Left lung (tissue), 10 donors: ENCODE measurements around the gene CHFR. TPM values are rescaled to one million over a fixed set of nuclear protein-coding genes. Genes with fewer than 3 reads are reported as not detected.
"Not testable (repeated sequence)": the region's sequence is repeated elsewhere in the genome, so short reads cannot be mapped to it uniquely, and the experiment has no call there.

Experiments
- ATAC-seq: fragments of 200-7000 bp; cut with Tn5 transposase; one replicate; pipeline ENCODE4 v1.9.1; 2020; ENCODE audit warnings: moderate library complexity
- DNase-seq, 4 donors: peaks; one replicate each; pipeline ENCODE4 v3.0.0-alpha.2; 2013 to 2020
- H3K27ac ChIP-seq, 2 donors: fragments of 200-600 bp; sonication (generic) in 1 of 2; one replicate each; pipeline versions ENCODE4 v1.5.0 to v1.8.0; 2020 to 2021
- H3K27me3 ChIP-seq, 2 donors: fragments of 200-600 bp; sonication (generic) in 1 of 2; one replicate each; pipeline versions ENCODE4 v1.5.0 to v1.8.0; 2020 to 2021
- H3K36me3 ChIP-seq, 2 donors: fragments of 200-600 bp; sonication (generic) in 1 of 2; one replicate each; pipeline versions ENCODE4 v1.5.0 to v1.8.0; 2020 to 2021
- H3K4me1 ChIP-seq, 2 donors: fragments of 200-600 bp; one replicate each; pipeline ENCODE4 v1.8.0; 2021
- H3K4me3 ChIP-seq, 2 donors: fragments of 200-600 bp; sonication (generic) in 1 of 2; one replicate each; pipeline versions ENCODE4 v1.5.0 to v1.8.0; 2020 to 2021; ENCODE audit warnings: mild to moderate bottlenecking in 1 of 2
- H3K9me3 ChIP-seq, 2 donors: fragments of 200-600 bp; sonication (generic) in 1 of 2; one replicate each; pipeline versions ENCODE4 v1.5.0 to v1.8.0; 2020 to 2021
- CTCF ChIP-seq, 2 donors: fragments of 200-600 bp; sonication (generic) in 1 of 2; IDR thresholded peaks; one replicate each; pipeline versions ENCODE4 v1.5.0 to v1.8.0; 2021; ENCODE audit warnings: antibody characterized with exemption in 2 of 2
- intact Hi-C, 2 donors: fragments of 100-400 bp; cut with DNase I; formaldehyde crosslinking; loops; one replicate each; pipeline versions ENCODE4 v1.11.2 to v1.14.2; 2022
- polyA plus RNA-seq, 6 donors: library from polyadenylated mRNA; unstranded; fragments of 120-200 nt; gene quantifications; one replicate each; pipeline ENCODE4 v1.2.1, GENCODE V29; 2013; ENCODE audit not compliant: insufficient read length in 6 of 6
- total RNA-seq, 2 donors: library from RNA; stranded (reverse); fragmentation: NEBNext Ultra II Directional; extraction: Animal tissue kit (Norgen Biotek cat#: 25700); gene quantifications; one replicate each; pipeline ENCODE4 v1.2.1, GENCODE V29; 2021
- donor health status: DM: no; HTN: yes; CAD: no.
- donor health status: DM: no; HTN: no; CAD: no.

Gene CHFR
- total and polyA plus RNA-seq, 8 donors, result 21.0 to 62.6 (median 26.4) TPM

GRCh38 chr12:132809391-132809790 lies 78.0 kb downstream of the CHFR start:
- H3K9me3 ChIP-seq, intact Hi-C loops, H3K27ac ChIP-seq, H3K4me1 ChIP-seq, H3K4me3 ChIP-seq, ATAC-seq, H3K27me3 ChIP-seq, DNase-seq: not testable (repeated sequence)
- peaks cover 9 to 93% of the 10 kb centered on the region in 2 donors for H3K36me3 ChIP-seq
- TF ChIP-seq CTCF (IDR thresholded peaks at IDR 0.05), result peak in 1 of 2 donors; percentile 22

- H3K36me3 ChIP-seq, result peaks cover 9 to 93% of the 10 kb centered on the region in 2 donors
- intact Hi-C loops, result no loop called here
- ATAC-seq, result no peak
- TF ChIP-seq CTCF (IDR thresholded peaks at IDR 0.05), result no peak
- no peaks in the 10 kb centered on the region for H3K27me3 ChIP-seq
- no peaks in the 10 kb centered on the region for H3K9me3 ChIP-seq
- H3K4me1 ChIP-seq, result no peaks in the 10 kb centered on the region
- DNase-seq, result peak in 1 of 4 donors; percentile 42
- H3K27ac ChIP-seq, result no peak overlapping the region
- no peak overlapping the region for H3K4me3 ChIP-seq
Measured at GRCh38 chr12:132807295-132808092, 79.9 kb downstream of the CHFR start.

- Histone ChIP-seq H3K4me1 (no peaks in the 10 kb centered on the region), H3K27me3 (no peaks in the 10 kb centered on the region), H3K27ac (no peak overlapping the region), H3K4me3 (no peak overlapping the region), H3K36me3 (peaks cover 9 to 93% of the 10 kb centered on the region in 2 donors), H3K9me3 (no peaks in the 10 kb centered on the region)
- no peak for TF ChIP-seq CTCF (IDR thresholded peaks at IDR 0.05)
- intact Hi-C loops, result no loop called here
- DNase-seq (no peak), ATAC-seq (no peak)
Measured at GRCh38 chr12:132806857-132807256, 80.5 kb downstream of the CHFR start.

GRCh38 chr12:132804426-132804861 lies 83.0 kb downstream of the CHFR start:
- TF ChIP-seq CTCF (IDR thresholded peaks at IDR 0.05), result no peak
- intact Hi-C loops, result no loop called here
- H3K27me3 ChIP-seq, result no peaks in the 10 kb centered on the region
- H3K9me3 ChIP-seq, result no peaks in the 10 kb centered on the region
- H3K36me3 ChIP-seq, result peaks cover 9 to 96% of the 10 kb centered on the region in 2 donors
- H3K4me1 ChIP-seq, result no peaks in the 10 kb centered on the region
- ATAC-seq (peak; percentile 63), DNase-seq (peak in 2 of 4 donors; percentile 38 to 72)
- no peak overlapping the region for H3K27ac ChIP-seq
- no peak overlapping the region for H3K4me3 ChIP-seq

- ATAC-seq (no peak), DNase-seq (peak in 1 of 4 donors; percentile 72)
- H3K27ac ChIP-seq, result no peak overlapping the region
- intact Hi-C loops, result no loop called here
- peaks cover 9 to 97% of the 10 kb centered on the region in 2 donors for H3K36me3 ChIP-seq
- no peaks in the 10 kb centered on the region for H3K27me3 ChIP-seq
- no peak for TF ChIP-seq CTCF (IDR thresholded peaks at IDR 0.05)
- no peaks in the 10 kb centered on the region for H3K9me3 ChIP-seq
- no peaks in the 10 kb centered on the region for H3K4me1 ChIP-seq
- H3K4me3 ChIP-seq, result no peak overlapping the region
Measured at GRCh38 chr12:132803888-132804287, 83.5 kb downstream of the CHFR start.
